GM20431 (cell line): ENCODE measurements around the gene RRP7A.
"Not testable (repeated sequence)": the region's sequence is repeated elsewhere in the genome, so short reads cannot be mapped to it uniquely, and the experiment has no call there.

ENCODE experiments used
- in situ Hi-C: fragments of 300-500 bp; cut with MseI, MboI; formaldehyde crosslinking; loops from one replicate; pipeline ENCODE4 v1.15.0; 2020; ENCODE audit warnings: low sequenced_read_pairs; ENCODE audit not compliant: unreplicated experiment

Gene RRP7A

DNA sequence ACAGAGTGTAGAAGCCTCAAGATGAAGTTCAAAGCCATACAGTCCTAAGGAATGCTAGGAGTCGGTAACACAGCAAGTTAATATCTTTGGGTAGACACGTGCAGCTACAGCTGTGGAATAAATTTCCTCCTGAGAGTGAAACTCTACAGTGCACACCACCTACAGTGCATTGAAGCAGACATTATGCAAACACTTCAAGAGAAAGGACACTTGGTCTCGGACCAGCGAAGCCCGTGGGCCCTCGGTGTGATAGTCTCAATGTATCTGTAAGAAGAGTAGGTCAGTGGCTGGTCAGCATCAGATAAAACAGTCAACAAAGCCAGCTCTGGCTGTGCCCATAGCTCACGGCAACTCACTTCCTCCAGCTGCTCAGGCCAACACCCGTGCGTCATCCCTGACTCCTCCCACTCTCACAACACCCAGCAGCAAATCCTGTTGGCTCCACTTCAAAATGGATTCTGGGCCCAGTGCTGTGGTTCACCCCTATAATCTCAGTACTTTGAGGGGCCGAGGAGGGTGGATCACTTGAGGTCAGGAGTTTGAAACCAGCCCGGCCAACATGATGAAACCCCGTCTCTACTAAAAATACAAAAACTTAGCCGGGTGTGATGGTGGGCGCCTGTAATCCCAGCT, 17.7 kb upstream of the RRP7A start:
- in situ Hi-C loops: not testable (repeated sequence)

DNA sequence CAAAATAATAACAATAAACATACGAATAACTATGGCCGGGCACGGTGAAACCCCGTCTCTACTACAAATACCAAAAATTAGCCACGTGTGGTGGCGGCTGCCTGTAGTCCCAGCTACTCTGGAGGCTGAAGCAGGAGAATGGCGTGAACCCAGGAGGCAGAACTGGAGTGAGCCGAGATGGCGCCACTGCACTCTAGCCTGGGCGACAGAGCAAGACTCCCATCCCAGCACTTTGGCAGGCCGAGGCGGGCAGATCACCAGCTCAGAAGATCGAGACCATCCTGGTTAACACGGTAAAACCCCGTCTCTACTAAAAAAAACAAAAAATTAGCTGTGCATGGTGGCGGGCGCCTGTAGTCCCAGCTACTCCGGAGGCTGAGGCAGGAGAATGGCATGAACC, 17.0 kb upstream of the RRP7A start:
- in situ Hi-C loops: not testable (repeated sequence)

DNA sequence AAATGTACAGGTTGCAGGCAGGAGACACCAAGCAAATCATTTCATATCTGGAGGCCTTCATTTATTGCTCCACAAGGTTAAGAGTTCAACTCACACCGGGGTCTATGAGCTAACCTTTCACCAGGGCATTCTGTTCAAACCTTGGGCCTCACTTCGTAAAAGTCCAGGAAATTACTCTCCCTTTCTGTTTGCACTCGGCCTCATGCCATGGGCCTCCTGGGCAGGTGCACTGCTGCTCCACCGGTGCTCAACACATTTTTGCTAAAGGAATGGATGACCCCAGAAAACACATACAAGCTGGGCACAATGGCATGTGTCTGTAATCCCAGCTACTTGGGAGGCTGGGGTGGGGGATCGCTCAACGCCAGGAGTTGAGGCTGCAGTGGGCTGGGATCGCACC, 16.6 kb upstream of the RRP7A start:
- in situ Hi-C loops: no loop called here

DNA sequence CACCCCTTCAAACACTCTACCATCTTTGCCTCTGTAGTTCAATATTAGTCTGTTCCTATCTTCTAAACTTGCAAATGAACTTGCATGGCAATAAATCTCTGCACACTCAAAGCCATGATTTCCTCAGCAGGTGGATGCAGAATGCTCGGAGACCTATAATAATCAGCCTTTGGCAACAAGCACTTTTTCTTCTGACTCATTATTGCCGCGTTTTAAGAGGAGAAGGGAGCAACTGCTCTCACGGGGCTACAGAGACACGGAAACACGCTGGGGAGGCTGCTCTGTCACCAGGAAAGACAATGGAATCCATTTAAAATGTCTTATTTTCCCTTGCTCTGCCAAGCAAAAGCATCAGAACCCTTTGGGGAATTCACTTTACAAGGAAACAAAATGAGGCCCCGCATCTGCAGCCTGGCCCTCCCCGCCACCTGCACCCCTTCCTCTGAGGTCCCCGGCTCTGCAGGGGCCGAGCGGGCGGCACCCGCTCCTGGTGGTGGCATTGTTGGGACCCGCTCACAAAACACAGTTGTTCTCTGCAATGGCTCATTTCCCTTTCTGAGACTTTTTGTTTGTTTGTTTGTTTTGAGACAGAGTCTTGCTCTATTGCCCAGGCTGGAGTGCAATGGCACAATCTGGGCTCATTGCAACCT, 15.6 kb upstream of the RRP7A start:
- in situ Hi-C loops: not testable (repeated sequence)

DNA sequence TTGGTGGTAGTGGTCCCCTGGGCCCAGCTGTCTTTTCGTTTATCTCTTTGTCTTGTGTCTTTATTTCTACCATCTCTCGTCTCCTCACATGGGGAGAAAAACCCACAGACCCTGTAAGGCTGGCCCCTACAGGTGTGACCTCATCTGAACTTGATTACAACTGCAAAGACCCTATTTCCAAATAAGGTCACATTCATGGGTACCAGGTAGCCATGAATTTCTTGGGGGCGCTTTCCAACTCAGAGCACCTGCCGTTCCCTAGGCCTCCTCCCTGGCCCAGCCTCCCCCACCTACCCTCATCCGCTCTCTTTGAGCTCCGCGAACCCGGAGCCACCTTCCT, 14.0 kb upstream of the RRP7A start:
- in situ Hi-C loops: no loop called here

DNA sequence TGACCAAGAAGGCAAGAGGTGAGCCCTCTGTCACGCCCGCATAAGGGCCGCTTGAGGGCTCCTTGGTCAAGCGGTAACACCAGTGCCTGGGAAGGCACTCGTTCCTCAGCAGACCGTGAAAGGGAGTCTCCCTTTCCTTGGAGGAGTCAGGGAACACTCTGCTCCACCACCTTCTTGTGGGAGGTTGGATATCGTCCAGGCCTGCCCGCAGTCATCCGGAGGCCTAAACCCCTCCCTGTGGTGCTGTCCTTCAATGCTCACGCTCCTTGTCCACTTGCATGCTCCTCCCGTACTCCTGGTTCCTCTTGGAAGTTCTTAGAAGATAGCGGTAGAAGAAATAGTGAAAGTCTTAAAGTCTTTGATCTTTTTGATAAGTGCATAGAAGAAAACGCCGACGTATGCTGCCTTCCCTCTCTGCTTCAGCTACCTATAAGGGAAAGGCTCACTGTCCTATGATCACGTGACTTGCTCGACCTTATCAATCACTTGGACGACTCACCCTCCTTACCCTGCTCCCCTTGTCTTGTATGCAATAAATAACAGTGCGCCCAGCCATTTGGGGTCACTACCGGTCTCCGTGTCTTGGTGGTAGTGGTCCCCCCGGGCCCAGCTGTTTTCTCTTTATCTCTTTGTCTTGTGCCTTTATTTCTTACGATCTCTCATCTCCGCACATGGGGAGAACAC, 11.9 kb upstream of the RRP7A start:
- in situ Hi-C loops: not testable (repeated sequence)

DNA sequence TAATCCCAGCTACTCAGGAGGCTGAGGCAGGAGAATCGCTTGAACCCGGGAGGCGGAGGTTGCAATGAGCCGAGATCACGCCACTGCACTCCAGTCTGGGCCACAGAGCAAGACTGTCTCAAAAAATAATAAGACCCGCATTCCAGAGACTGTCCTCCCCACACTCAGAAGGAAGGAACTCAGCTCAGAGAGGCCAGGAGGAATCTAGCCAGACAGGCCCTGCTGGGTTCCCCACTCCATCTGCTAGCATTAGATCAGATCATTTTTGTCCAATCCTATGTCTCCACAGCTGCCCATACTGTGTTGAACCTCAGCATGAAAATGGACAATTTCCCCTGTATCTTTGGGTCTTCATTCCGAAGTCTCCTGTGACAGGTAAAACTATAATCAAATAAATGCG, 9.8 kb upstream of the RRP7A start:
- in situ Hi-C loops: not testable (repeated sequence)

DNA sequence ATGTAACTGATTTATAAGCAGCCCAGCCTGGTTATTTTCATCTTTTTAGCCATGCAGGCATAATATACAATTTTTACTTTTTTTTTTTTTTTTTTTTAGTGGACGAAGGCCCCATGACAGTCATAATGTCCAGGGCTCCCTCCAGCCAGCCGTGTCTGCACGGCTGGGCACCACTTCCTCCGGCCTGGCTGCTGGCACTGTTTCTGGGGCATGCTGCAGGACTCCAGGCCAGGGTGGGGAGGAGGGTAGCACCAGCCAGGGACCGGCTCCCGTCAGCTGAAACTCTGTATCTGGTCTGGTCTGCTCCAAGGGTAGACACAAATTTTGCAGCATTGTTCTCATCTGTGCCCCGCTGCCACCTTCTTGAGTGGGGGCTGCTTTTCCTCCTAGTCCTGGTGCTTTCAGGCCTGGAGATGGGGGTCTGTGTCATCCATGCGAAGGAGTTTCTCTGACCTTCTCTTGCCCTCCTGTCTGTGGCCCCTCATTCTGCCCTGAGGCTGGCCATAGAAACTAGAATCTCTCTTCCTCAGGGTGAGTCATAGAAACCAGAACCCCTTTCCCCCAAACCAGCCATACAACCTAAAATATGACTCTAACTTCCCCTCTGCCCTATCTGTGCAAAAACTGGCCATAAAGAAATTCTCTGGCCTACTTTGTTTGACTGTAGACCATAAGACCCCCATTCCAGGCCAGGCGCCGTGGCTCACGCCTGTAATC, 9.2 kb upstream of the RRP7A start:
- in situ Hi-C loops: no loop called here

DNA sequence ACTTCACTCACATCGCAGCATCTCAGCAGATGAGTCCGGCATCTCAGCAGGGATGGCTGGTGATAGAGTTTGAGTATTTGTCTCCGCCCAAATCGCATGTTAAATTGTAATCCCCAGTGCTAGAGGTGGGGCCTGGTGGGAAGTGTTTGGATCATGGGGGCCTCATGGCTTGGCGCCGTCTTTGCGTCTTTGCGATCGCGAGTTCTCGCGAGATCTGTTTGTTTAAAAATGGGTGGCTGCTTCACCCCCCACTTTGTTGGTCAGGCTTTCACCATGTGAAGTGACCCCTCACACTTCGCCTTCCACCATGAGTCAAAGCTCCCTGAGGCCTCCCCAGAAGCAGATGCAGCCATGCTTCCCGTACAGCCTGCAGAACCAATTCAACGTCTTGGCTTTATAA, 3.0 kb upstream of the RRP7A start:
- in situ Hi-C loops: no loop called here

DNA sequence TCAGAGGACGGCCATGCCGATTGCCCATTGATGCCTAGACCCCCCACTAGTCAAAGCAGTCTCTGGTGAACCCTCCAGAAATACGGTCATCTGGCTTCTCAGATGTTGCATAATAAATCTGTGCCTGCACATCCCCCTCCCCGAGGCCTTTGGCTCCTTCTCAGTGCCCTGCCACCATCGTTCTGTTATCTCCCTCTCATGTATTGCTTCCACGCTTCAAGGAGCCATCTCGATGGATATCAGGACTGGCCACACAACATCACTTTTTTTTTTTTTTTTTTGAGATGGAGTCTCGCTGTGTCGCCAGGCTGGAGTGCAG, 1.6 kb upstream of the RRP7A start:
- in situ Hi-C loops: no loop called here

DNA sequence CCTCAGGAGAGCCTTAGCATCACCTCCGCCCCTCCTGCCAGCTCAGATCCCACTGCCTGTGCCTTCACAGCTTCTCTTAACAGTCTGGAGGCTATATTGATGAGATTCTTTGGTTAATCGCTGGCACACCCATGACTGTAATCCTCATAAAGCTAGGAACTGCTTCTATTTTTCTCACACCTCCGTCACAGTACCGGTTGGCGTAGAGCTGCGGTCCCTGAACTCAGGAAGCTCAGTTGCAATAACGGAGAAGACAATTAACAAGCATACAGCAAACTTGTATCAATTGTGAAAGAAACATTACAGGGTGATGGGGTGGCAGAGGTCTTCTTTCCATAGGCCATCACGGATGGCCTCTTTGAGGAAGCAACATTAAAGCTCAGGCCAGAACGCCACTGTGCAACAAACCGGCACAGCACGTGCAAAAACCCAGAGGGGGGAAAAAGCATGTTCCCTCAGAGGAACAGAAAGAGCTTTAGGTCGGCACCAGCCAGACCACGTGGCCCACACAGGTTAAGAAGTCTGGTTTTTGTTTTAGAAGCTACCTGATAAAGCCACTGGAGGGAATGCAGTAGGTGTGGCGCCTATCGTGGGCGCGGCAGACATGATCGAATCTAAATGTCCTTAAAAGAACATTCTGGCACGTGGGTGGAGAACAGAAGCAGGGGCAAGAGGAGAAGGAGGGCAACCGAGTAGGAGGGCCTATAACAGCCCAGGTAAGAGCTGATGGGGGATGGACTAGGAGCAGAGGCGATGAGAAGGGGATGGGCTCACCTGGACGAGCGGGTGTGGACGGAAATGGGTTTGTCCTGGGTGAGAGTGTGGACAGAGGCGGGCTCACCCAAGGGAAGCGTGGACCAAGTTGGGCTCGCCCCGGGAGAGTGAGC, 715 bp downstream of the RRP7A start:
- in situ Hi-C loops: not testable (repeated sequence)

DNA sequence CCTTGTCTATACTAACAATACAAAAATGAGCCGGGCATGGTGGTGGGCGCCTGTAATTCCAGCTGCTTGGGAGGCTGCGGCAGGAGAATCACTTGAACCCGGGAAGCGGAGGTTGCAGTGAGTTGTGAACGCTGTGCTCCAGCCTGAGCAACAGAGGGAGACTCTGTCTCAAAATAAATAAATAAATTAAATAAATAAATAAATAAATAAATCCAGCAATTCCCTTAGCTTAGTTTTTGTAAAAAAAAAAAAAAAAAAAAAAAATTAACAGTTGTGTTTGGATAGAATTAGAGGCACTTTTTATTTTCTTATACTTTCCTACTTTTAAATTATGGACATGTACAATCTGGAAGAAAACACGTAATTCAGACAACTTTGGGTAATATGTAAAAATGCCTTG, 2.5 kb downstream of the RRP7A start:
- in situ Hi-C loops: not testable (repeated sequence)

DNA sequence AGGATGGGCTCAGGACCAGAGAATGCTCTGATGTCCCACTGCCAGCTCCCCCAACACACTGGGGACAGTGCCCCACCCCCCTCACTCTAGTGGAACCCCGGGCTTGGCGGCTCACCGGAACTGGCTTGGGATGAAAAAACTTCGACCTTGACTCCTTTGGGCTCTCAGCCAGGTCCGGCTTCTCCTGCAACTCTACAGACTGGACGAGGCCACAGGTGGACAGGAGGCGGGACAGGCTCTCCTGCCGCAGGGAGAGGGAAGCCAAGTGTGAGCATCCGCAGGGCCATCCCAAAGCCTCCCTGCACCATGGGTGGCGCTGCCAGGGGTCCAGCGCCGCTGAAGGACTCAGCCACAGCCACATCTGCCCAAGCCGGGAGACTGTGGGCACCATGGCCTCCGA, 3.7 kb downstream of the RRP7A start:
- in situ Hi-C loops: no loop called here

DNA sequence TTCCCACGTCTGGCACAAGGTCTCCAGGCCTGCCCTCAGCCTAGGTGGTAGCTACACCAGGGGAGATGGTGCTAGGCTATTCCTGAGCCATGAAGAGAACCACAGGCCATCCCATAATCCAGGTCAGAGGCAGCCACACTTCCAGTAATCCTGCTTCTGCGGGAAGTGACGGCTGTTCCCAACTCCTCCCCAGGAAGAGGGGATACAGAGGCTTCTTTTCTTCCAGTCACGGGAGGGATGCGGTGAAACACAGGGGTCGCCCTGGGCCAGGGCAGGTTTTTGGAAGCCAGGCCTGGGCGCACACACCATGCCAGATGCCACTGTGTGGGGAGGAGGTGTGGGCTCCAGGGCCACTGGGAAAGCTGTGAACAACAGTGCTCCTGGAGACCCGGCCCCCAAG, 4.3 kb downstream of the RRP7A start:
- in situ Hi-C loops: not testable (repeated sequence)

DNA sequence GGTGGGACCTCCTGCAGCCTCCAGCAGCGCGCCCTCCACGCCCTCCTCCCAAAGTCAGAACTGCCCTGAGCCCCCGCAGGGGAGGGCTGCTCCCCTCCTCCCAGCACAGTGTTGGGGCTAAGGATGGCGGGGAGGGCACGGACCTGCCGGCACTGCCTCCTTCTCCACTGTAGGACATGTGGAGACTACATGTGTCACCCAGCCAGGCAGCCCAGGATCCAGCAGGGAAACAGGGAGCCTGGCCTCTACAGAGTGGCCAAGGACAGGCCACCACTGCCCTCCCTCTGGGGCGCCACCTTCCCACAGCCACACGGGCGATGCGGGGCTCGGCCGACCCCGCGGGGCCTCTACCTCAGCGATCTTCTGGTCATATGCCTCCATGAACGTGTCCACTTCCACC, 5.3 kb downstream of the RRP7A start:
- in situ Hi-C loops: not testable (repeated sequence)

DNA sequence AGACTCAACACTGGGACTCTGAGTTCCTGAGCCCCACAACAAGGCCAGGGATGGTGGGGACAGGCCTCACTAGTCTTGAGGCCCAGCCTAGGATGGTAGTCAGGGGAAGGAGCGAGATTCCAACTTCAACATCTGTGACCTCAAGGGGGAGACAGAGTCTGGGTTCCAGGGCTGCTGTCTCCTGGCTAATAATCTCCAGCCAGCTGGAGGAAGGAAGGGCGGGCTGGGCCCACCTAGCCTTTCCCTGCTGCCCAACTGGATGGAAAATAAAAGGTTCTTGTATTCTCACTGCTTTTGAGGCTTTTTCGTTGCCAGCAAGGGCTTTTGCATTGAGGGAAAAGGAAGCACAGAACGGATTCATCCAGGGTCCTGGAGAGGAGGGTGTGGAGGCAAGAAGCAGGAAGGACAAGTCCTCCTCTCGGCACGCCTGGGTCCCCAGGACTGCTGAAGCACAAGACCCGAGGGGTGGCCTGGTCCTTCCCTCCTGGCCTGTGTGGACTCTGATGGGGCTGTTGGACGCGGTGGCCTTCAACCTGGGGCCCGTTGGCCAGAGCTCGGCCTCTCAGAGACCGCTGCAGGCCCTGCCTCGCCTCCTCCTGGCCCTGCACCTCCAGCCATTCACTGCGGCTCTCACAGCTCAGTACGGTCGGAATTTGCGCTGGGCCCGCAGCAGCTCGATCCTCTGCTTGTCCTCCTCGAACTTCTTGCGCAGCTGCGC, 7.2 kb downstream of the RRP7A start:
- in situ Hi-C loops: not testable (repeated sequence)

DNA sequence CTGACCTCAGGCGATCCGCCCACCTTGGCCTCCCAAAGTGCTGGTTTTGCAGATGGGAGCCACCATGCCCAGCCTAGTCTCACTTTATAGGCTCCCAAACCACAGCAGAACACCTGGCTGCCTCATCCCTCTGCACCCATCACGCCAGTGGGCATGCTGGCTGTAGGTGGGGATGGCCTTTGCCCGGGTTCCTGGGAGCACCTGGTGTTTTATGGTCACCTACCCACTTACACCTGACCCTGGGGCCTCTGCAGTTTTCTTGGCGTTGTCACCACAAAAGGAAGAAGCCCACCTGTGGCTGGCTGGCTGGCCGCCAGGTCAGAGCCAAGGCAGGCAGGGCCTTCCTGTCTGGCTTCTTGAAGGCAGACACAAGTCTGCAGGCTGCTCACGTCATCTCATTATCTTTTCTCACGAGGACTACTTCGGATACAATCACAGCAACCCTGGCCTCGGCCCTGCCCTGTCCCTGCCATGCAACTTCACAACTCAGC, 8.2 kb downstream of the RRP7A start:
- in situ Hi-C loops: no loop called here

DNA sequence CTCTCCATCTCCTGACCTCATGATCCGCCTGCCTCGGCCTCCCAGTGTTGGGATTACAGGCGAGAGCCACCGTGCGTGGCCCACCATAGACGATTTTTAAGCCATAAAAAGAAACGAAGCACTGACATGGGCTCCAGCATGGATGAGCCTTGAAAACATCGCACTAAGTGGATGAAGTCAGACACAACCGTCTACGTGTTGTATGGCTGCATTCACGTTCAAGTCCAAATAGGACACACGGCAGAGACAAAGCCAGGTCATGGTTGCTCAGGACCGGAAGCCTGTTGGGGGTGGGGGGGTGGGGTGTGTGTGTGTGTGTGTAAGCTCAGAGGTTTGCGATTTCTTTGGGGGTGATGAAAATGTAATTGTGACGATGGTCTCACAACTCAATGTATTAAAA, 10.0 kb downstream of the RRP7A start:
- in situ Hi-C loops: no loop called here

DNA sequence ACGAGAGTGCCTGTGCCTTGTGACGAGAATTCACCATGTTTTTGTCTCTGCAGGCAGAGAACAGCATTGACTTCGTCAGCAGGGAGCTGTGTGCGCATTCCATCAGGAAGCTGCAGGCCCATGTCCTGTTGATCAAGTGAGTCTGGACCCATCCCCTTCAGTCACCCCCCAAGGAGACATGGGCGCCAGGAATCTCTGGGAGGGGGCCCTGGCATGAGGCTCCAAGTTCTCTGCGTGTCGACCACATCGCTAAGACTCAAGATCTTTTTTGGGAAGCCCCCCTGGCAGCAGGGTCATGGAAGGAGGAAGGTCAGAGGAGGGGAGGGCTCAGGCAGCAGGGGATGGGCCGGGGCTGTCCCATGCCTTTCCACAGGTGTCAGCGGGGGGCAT, 10.6 kb downstream of the RRP7A start:
- in situ Hi-C loops: not testable (repeated sequence)
